GM21367 (cell line): ENCODE measurements around the gene KSR1.
"Not testable (repeated sequence)": the region's sequence is repeated elsewhere in the genome, so short reads cannot be mapped to it uniquely, and the experiment has no call there.

Experiments used
- ATAC-seq: cut with Tn5 transposase; IDR thresholded peaks from one replicate; pipeline ENCODE4 v1.9.1; 2021; ENCODE audit not compliant: unreplicated experiment

Gene KSR1

DNA sequence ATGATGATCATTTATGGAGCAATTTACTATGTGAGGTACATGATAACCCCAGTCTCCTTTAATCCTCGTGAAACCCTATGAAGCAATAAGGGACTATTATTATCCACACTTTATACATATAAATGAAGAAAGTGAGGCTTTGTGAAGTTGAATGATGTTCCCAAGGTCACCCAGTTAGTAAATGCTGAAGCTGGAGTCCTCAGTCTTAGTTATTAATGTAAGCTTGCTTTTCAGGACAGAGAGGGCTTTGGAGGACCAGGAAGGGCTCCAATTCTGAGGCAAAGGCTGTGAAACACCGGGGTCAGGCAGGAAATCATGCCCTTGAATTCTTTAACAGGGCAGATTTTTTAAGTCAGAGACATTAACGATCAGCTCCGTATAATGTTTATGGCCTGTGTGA is 36.8 kb downstream of the KSR1 start:
- no peak for ATAC-seq

DNA sequence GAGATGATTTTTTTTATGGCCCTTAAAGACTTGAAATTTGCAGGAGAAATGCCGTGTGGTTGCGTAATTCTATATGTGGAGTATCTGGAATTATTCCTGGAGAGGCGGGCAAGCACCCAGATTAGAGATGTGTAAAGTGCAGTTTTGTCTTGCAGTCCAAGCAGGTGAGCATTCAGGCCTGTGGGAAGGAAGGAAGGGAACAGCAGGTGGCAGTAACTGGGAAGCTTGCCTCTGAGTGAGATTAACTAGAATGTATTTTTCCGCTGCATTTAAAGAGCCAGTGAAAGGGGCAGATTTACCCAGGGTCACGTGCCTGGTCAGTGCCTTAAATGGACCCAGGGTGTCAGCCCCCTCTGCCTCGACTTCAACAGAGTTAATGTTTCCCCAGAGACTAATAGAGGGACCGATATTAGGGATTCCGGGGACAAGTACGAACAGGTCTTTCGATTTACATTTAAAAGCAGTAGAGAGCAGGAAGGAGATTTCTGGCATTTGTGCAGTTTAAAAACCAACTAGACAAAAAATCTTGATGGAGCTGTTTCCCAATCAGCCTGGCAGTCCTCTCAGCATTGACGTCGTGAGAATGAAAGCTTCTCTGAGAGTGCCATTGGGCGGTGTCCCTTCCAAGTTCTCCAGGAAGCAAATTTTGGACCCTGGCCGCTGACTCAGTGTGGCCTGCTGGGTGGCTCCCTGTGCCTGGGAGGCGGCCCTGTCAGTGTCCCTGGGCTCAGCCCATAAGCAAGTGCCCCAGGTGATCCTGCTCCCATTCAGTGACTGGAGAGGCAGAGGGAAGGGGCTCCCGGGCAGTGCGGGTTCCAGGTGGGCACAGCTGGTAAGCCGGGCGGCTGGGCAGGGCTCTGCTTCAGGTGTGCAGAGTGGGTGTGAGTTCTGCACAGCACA is 38.2 kb downstream of the KSR1 start:
- ATAC-seq = no peak

DNA sequence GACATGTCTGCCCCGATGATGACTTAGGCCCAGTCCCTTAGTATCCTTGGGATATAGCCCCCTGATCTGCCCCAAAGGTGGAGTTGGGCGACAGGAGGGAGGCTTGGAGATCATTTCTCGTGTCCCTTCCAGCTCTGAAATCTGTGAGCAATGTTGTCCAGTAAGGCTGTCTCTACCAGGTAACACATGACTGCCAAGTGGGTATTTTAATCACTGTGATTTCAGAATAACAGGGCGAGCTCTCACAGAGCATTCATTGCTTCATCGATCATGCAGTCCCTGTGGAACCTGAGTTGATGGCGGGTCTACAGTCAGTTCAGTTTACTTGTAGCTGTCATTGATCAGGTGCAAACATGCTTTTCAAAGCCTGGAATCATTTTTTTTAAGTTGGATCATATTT is 39.2 kb downstream of the KSR1 start:
- ATAC-seq = no peak

DNA sequence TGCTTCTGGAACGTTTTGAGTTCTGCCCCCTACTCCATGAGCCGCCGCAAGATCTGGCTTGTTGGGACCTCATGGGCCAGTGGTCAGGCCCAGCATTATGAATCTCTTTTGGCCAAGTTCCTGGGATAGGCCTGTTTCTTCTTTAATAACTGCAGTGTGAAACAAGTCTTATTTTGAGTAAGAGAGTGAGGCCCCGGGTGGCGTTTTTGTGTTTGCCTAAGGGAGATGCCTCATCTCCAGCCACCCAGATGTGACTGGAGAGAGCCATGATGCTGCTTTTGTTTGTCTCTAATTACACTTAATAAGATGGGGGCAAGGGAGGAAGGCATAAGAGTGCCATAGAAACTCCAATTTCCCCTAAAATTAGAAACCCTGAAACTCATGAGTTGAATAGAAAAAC is 39.8 kb downstream of the KSR1 start:
- no peak for ATAC-seq

DNA sequence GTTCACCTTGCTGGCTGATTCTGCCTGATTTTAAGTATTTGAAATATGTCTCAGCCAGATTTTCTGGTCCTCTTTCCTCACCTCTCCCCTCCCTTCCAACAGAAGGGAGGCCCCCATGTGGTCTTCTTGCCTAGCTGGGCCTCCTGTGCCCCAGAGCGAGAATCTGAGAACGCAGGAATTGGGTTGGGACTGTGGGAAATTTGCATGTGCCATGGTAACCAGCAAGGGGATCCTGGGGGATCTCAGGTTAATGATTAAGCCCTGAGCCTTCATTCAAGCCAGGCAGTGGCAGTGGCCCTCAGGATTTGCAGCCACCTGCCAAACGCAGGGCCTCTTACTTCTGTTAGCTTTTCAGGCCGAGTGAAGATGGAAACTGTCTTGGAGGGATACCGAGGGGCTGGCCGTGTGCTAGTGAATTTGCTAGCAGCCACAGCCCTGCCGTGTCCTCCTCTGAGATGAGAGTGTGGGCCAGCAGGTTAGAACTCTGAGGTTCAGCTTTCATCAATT is 40.2 kb downstream of the KSR1 start:
- ATAC-seq = no peak

DNA sequence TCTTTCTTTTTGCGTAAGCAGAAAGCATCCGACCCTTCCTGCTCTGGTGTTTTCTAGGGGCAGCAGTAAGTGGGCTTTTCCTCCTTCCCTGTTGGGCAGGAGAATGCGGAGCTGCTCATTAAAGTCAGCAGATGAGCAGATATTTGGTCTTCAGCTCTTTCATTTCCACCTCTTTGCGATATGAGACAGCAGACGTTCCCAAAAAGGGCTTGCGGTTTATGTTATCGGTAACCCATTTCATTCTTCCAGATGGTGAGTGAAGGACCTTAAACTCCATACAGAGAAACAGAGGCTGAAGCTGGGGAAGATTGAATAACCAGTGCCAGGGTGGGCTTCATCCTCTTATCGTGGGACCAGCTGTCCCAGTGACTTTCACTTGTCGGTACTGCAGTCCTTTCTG is 40.7 kb downstream of the KSR1 start:
- no peak for ATAC-seq

DNA sequence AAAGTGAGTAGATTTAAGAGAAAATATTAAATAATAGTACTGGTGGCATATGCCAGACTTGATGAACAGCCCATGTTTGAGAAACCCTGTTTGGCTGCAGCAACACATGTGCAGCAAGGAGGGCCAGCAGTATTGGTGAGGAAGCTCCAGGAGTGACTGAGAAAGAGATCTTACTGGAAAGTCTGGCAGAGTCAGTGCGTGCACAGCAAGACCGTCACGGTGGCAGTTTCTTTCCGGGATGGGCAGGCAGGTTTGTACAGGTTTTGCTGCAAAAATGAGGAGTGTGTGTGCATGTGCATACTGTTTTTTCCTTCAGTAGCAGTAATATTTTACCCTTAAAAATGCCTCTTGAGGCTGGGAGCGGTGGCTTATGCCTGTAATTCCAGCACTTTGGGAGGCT is 41.4 kb downstream of the KSR1 start:
- no peak for ATAC-seq

DNA sequence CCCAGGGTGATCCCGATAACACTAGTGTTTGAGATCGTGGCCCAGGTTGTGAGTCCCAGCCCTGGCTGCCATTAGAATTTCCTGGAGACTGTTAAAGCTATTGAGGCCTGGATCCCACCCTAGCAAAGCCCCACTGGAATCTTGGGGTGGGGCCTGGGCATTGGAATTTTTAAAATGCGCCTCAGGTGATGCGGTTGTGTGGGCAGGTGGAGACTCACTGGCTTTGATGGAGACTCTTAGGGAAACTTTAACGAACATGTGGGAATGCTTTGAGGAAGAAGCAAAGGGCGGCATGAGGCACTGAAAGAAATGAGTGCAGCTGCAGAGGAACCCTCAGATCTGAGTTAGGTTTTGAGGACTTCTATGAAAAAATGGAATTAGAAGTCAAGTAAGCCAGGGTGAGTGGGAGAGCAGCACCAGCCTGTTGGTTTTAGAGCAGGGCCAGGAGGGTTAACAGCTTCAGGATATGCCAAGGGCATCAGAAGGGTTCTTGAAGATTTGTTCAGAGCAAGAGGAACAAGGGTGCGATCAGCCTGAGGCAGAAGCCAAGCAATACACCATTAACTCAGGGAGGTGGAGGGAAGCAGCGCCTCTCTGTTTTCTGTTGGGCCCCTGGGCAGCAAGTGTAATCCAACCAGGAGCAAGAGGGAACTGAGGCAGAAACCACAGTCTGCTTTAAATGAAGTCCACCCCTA is 42.5 kb downstream of the KSR1 start:
- ATAC-seq = no peak

DNA sequence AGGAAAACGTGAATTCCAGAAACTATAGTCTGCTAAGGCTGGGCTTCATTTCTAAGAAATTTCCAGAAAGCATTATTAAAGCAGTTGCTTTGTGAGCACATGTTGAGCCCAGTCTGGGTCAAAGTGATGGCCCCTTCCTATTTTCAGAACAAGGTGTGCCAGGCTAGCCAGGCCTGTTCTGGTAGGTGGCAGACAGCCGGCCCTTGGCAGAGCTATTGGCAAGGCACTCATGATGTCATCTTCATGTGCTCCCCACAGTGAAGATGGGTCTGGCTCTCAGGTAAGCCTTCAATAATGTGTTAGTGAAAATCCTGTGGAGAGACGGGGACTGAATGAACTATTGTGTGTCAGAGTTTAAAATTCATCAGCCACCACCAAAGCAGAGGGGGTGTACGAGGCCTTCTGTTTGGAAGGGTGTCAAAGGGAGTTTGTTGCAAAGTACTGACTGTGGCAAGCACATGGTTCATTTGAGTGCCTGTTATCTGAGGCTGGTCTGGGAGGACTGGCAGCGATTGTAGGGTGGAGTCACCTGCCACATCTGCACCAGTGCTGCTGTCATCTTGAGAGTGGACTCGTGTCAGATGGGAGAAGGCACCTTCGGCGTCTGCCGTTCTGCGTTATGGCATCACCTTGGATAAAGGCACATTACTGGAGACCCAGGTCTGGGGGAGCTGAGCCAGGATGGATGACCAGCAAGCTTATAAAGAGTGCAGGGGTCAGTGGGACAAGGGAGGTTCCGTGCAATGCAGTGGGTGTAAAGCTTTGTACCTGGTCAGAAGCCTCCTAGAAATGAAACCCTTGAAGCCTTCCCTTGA is 43.4 kb downstream of the KSR1 start:
- no peak for ATAC-seq

DNA sequence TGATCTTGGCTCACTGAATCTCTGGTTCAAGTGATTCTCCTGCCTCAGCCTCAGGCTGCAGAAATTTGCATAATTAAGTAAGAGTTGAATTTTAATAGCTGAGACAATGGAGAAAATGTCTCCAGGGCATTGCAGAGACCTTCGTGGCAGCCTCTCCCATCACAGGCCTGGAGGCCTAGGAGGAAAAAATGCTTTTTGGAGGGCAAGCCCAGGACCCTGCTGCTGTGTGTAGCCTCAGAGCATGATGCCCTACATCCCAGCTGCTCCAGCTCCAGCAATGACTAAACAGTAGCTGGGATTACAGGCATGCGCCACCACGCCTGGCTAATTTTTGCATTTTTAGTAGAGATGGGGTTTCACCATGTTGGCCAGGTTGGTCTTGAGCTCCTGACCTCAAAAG is 45.1 kb downstream of the KSR1 start:
- not testable (repeated sequence) for ATAC-seq

DNA sequence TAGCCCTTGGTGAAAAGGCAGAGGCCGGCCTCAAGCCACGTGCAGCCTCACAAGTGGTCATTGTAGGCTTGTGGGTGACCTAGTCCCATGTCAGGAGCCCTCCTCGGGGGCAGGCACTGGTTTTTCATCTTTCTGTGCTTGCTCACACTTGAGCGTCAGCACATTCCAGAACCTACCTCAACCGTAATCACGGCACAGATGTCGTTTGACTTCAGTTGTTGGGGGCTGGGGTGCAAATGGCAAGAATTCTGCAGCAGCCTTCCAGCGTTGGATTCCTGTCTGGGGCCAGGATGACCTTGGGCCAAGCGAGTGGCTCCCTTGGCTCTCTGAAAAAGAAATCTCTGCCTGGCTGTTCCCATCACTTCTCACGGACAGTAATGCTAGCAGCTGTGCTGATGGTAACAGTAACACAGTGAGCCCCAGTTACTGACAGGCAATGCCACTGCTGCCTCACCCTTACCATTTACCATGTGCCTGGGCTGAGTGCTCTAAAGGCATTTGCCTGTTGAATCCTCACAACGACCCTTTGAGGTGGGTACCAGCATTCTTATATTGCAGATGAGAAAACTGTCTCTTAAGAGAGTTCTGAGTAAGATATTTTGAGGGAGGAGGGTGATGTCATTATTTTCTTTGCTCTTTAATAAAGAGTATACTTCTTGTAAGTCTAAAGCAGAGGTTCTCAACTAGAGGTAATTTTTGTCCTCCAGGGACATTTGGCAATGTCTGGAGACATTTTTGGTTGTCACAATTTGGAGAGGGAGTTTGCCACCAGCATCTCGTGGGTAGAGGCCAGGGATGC is 46.5 kb downstream of the KSR1 start:
- no peak for ATAC-seq

DNA sequence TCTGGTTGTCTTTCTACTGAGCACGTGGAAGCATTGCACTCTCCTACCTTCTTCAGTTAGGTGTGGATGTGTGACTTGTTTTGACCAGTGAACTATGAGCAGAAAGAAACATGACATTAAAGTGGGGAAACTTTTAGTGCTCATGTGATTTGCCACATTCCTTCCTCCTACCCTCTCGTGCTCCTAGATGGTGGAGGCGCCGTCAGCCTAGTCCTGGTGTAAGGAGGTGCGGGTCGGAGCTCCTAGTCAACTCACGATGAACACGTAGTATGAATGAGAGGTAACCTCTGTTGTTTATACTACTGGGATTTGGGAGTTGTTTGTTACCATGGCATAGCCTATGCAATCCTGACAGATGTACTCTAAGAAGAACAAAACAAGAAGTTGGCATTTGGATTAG is 47.4 kb downstream of the KSR1 start:
- ATAC-seq = no peak

DNA sequence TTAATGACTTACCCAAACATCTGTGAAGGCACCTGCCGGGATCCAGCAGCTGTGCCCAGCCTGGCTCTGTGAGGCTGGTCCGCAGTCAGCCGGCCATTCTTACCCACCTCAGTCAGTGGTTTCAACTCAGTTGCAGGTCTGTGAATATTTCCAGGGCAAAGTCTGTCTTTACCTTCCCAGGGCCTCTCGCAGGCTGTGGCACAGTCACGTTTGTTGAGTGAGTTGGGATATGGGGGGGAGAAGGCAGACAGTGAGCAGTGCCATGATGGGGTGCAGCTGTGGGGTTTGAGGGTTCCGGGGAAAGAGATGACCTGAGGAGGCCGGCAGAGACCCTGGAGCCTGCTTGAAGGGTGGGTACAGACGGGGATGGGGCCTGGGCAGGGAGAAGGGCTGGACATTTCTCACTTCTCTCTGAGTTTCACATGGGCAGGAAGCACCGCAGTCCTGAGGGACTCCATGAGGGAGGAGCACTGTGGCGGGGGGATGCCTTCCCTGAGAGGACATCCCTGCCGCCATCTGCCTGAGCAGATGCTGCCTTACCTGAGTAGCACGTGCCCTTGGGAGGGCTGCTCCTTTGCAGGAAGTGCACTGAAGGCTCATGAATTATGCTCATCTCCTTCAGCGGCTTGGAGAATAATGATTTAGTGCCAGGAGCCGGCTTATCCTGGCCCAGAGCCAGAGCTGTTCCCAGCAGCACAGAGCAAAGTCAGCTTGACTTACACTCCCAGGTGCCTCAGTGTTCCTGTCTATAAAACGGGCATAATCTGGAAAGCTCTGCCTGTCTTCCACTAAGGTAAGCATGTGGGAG is 48.1 kb downstream of the KSR1 start:
- no peak for ATAC-seq

DNA sequence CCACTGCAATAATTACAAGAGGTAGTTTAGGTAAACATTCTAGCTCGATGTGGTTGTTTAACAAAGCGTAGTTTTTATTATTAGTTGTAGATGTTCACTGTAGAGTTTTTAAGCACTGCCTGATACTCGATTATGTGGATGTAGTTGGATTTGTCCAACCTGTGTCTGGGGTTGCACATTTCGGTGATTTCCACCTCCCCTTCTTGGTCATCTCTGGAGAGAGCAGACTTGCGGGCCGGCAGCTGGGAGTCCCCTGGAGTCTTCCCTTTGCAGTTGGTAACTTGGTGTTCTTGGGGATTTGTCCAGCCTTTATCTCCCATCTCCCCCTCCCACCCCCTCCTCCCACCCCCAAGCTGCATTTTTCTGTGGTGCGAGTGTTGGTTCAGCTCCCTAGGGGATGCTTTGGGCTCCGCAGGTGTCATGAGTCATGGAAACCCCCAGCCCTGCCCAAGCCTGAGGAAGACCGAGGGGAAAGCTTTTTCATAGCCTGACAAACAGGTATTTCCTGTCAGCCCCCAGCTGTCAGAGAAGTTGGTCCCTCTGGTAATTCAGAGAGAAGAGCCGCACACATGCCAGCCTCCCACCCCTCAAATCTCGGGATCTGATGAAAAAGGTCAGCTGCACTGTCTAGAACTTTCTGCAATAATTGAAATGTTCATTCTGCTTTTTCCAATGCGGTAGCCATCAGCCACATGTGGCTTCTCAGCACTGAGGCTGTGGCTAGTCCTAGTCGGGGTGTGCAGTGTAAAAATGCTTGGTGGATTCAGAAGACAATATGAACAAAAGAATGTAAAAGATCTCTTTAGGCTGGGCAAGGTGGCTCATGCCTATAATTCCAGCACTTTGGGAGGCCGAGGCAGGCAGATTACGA is 50.3 kb downstream of the KSR1 start:
- peak; percentile 52 for ATAC-seq

DNA sequence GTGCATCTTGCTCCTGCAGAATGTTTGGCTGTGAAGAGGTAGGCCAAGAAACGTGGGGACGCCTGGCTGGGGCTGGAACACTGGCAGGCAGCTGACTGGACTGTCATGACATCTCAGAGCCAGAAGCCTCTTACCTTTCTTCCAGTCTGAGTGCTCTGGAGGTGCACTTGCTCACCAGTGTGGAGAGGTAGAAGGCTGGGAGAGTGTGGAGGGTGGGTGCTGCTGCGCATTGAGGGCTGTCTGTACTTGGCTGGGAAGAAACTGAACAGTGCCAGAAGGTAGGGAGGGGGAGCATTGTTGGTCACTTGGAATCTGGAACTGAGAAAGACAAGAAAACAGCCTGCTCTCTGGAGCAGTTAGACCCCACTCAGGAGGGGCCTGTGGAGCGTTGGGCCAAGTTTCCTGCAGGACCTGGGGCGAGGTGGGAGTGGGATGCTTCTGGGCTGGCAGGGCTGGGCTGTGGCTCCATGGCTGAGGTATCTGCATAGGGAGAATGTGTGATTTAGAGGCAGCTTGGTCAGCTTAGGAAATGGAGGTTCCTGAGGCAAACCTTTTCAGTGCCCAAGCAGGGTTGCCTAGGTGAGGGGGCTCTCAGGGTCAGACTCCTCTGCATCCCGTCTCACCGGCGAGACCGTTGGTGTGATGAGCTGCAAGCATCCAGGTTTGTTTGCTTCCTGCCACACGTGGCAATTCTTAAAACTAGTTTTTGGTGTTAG is 55.1 kb downstream of the KSR1 start:
- no peak for ATAC-seq

DNA sequence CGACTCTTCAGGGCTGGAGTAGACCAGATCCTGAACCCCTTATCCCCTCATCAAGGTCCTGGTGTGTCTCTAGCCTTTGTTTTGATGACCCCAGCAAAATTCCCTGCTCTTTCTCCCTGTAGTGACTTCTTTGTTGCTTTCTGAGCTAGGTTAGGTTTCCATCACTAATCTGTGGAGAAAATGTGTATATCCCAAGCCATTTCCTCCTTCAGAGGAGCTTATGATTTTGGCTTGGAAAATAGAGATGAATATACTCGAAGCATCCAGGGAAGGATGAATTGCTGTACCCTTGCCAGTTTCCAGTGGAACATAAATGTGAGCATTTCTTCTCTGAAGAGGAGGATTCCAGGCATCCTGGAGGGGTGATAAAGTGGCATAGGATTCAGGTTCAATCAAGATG is 55.8 kb downstream of the KSR1 start:
- no peak for ATAC-seq

DNA sequence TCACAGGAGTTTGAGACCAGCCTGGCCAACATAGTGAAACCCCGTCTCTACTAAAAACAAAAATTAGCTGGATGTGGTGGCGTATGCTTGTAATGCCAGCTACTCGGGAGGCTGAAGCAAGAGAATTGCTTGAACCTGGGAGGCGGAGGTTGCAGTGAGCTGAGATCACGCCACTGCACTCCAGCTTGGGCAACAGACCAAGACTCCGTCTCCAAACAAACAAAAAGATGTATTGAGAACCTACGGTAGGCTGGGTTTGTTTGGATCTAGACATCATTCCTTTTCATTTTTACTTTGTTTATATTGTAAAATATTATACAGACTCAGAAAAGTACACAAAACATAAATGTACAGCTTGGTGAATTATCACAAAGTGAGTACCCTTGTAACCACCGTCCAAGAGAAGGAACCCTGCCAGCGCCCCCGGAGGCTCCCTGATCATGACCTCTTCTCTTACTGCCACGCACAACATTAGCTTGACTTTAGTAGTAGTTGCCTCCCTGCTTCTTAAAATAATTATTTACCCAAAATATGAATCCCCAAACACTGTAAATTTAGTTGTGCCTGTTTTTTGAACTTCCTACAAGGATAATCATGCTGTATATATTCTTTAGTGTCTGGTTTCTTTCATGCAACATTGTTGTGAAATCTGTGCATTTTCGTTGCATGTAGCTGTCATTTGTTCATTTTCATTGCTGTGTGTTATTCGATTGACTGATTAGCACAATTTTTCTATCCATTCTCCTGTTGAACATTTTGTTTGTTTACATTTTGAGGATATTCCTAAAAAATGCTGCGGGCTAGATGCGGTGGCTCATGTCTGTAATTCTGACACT is 56.5 kb downstream of the KSR1 start:
- ATAC-seq = no peak
